ENCODE data around the gene PITPNC1. TPM values are rescaled to one million over a fixed set of nuclear protein-coding genes. Genes with fewer than 3 reads are reported as not detected.

PITPNC1 gene
- total and polyA plus RNA-seq, 2 of the 13 experiments (the other 11 are each of a cell fraction or from before 2014, with no cell fraction given), result 4.1 to 5.7 TPM

GRCh38 chr17:67717624-67718324, 340.7 kb downstream of the PITPNC1 start, which contains the start of gene NOL11 (continued):
- TF ChIP-seq CERS6 (CRISPR knock-in tag; IDR thresholded peaks at IDR 0.05) (peak; percentile 84), ZNF878 (CRISPR knock-in tag; IDR thresholded peaks at IDR 0.05) (no peak), ETV6 (CRISPR knock-in tag; conservative IDR thresholded peaks at IDR 0.05) (peak; percentile 81), NCOA5 (CRISPR knock-in tag; IDR thresholded peaks at IDR 0.05) (no peak), PITX1 (CRISPR knock-in tag; IDR thresholded peaks at IDR 0.05) (peak; percentile 88; the same call in 1 of the 2 replicates), KMT2A (CRISPR knock-in tag; IDR thresholded peaks at IDR 0.05) (peak; percentile 99), MYC (CRISPR knock-in tag; IDR thresholded peaks at IDR 0.05; ENCODE audit: borderline replicate concordance) (peak; percentile 97), NR3C1 (CRISPR knock-in tag; IDR thresholded peaks at IDR 0.05) (no peak), SRF (IDR thresholded peaks at IDR 0.05; ENCODE audit: low read depth, low read length) (peak; percentile 64; the same call in 1 of the 2 replicates), FOXK2 (IDR thresholded peaks at IDR 0.05) (no peak), TCF7 (IDR thresholded peaks at IDR 0.05; ENCODE audit: low read depth) (no peak), ZNF564 (CRISPR knock-in tag; IDR thresholded peaks at IDR 0.05) (peak; percentile 65; the same call in 1 of the 2 replicates), RNF219 (CRISPR knock-in tag; IDR thresholded peaks at IDR 0.05) (peak; percentile 87; the same call in 1 of the 2 replicates), MXI1 (IDR thresholded peaks at IDR 0.05; ENCODE audit: borderline replicate concordance, low read depth, low read length) (peak; percentile 97), ZBTB25 (CRISPR knock-in tag; IDR thresholded peaks at IDR 0.05) (peak; percentile 91; the same call in 1 of the 2 replicates), ZNF34 (CRISPR knock-in tag; IDR thresholded peaks at IDR 0.05; ENCODE audit: borderline replicate concordance) (peak; percentile 43; the same call in 1 of the 2 replicates), ZNF7 (CRISPR knock-in tag; IDR thresholded peaks at IDR 0.05) (no peak)
- TF ChIP-seq, protein P1, sequence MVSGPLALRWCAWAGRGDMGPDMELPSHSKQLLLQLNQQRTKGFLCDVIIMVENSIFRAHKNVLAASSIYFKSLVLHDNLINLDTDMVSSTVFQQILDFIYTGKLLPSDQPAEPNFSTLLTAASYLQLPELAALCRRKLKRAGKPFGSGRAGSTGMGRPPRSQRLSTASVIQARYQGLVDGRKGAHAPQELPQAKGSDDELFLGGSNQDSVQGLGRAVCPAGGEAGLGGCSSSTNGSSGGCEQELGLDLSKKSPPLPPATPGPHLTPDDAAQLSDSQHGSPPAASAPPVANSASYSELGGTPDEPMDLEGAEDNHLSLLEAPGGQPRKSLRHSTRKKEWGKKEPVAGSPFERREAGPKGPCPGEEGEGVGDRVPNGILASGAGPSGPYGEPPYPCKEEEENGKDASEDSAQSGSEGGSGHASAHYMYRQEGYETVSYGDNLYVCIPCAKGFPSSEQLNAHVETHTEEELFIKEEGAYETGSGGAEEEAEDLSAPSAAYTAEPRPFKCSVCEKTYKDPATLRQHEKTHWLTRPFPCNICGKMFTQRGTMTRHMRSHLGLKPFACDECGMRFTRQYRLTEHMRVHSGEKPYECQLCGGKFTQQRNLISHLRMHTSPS (CRISPR knock-in tag; IDR thresholded peaks at IDR 0.05; ENCODE audit: low read depth), result no peak
- TF ChIP-seq, protein P2, sequence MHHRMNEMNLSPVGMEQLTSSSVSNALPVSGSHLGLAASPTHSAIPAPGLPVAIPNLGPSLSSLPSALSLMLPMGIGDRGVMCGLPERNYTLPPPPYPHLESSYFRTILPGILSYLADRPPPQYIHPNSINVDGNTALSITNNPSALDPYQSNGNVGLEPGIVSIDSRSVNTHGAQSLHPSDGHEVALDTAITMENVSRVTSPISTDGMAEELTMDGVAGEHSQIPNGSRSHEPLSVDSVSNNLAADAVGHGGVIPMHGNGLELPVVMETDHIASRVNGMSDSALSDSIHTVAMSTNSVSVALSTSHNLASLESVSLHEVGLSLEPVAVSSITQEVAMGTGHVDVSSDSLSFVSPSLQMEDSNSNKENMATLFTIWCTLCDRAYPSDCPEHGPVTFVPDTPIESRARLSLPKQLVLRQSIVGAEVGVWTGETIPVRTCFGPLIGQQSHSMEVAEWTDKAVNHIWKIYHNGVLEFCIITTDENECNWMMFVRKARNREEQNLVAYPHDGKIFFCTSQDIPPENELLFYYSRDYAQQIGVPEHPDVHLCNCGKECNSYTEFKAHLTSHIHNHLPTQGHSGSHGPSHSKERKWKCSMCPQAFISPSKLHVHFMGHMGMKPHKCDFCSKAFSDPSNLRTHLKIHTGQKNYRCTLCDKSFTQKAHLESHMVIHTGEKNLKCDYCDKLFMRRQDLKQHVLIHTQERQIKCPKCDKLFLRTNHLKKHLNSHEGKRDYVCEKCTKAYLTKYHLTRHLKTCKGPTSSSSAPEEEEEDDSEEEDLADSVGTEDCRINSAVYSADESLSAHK (CRISPR knock-in tag; IDR thresholded peaks at IDR 0.05; ENCODE audit: borderline replicate concordance), result no peak
